DOHH2 (cell line): ENCODE measurements around the gene OTOF.
"Not testable (repeated sequence)": the region's sequence is repeated elsewhere in the genome, so short reads cannot be mapped to it uniquely, and the experiment has no call there.

Experiments
- H3F3A ChIP-seq: fragments of 200-600 bp; sonication (generic), shearing (Covaris generic); 2 replicates; pipeline ENCODE4 v1.6.0; 2016; ENCODE audit warnings: antibody characterized with exemption, mild to moderate bottlenecking; ENCODE audit not compliant: control insufficient read depth, insufficient read depth
- H3K27ac ChIP-seq: fragments of 200-600 bp; sonication (generic); 2 replicates; pipeline ENCODE4 v1.5.1; 2014; ENCODE audit warnings: low read depth, mild to moderate bottlenecking, low read length, moderate library complexity
- H3K27me3 ChIP-seq: fragments of 200-600 bp; sonication (generic); 2 replicates; pipeline ENCODE4 v1.6.1; 2014; ENCODE audit warnings: mild to moderate bottlenecking, low read length, mixed read lengths; ENCODE audit not compliant: control insufficient read depth
- H3K36me3 ChIP-seq: fragments of 200-600 bp; sonication (generic); 2 replicates; pipeline ENCODE4 v1.6.1; 2014; ENCODE audit warnings: mild to moderate bottlenecking, low read length, moderate library complexity, mixed read lengths; ENCODE audit not compliant: control insufficient read depth
- H3K4me1 ChIP-seq: fragments of 200-600 bp; sonication (generic); 2 replicates; pipeline ENCODE4 v1.6.1; 2014; ENCODE audit warnings: mild to moderate bottlenecking, low read length, mixed read lengths; ENCODE audit not compliant: control insufficient read depth
- H3K4me2 ChIP-seq: fragments of 200-600 bp; sonication (generic); 2 replicates; pipeline ENCODE4 v1.6.0; 2014; ENCODE audit warnings: mild to moderate bottlenecking, low read length, moderate library complexity
- H3K4me3 ChIP-seq: fragments of 200-600 bp; sonication (generic); 2 replicates; pipeline ENCODE4 v1.5.1; 2014; ENCODE audit warnings: mild to moderate bottlenecking, low read length, mixed read lengths
- H3K79me2 ChIP-seq: fragments of 200-600 bp; sonication (generic); 2 replicates; pipeline ENCODE4 v1.6.1; 2014; ENCODE audit warnings: mild to moderate bottlenecking, low read length, mixed read lengths; ENCODE audit not compliant: control insufficient read depth
- H3K9me2 ChIP-seq: fragments of 200-600 bp; sonication (generic); replicated peaks from 2 replicates; pipeline ENCODE4 v1.6.1; 2014; ENCODE audit warnings: mild to moderate bottlenecking, low read length, mixed read lengths; ENCODE audit not compliant: control insufficient read depth
- H3K9me3 ChIP-seq: fragments of 200-600 bp; sonication (generic); 2 replicates; pipeline ENCODE4 v1.6.1; 2014; ENCODE audit warnings: antibody characterized with exemption, low read length, mixed read lengths; ENCODE audit not compliant: control insufficient read depth, insufficient read depth
- H4K20me1 ChIP-seq: fragments of 200-600 bp; sonication (generic); 2 replicates; pipeline ENCODE4 v1.6.0; 2014; ENCODE audit warnings: low read depth, mild to moderate bottlenecking, antibody characterized with exemption, low read length, moderate library complexity; ENCODE audit not compliant: control insufficient read depth, insufficient read depth
- CTCF ChIP-seq: fragments of 200-600 bp; sonication (generic); IDR thresholded peaks from one replicate; pipeline ENCODE4 v1.5.1; 2014; ENCODE audit warnings: antibody characterized with exemption, mild to moderate bottlenecking, low read depth, low read length; ENCODE audit not compliant: poor library complexity, severe bottlenecking
- EZH2phosphoT487 ChIP-seq: fragments of 200-600 bp; sonication (generic); IDR thresholded peaks from 2 replicates; pipeline ENCODE4 v1.6.1; 2017; ENCODE audit warnings: borderline replicate concordance, mild to moderate bottlenecking, antibody characterized with exemption, low read length, moderate library complexity, mixed read lengths

The OTOF gene

GRCh38 chr2:26469955-26470354, 8.0 kb downstream of the OTOF start:
- H3K4me2 ChIP-seq, result no peak overlapping the region
- peaks cover 14% of the 10 kb centered on the region; the same call in 1 of the 2 replicates for H3K9me3 ChIP-seq
- H4K20me1 ChIP-seq, result no peaks in the 10 kb centered on the region
- no peaks in the 10 kb centered on the region for H3K36me3 ChIP-seq
- no peaks in the 10 kb centered on the region for H3K79me2 ChIP-seq
- H3F3A ChIP-seq, result no peaks in the 10 kb centered on the region
- no peaks in the 10 kb centered on the region for H3K4me1 ChIP-seq
- H3K27me3 ChIP-seq, result no peaks in the 10 kb centered on the region
- H3K9me2 ChIP-seq, result no peaks in the 10 kb centered on the region
- no peak for TF ChIP-seq CTCF
- TF ChIP-seq EZH2phosphoT487, result no peak
- H3K4me3 ChIP-seq, result no peak overlapping the region
- H3K27ac ChIP-seq, result no peak overlapping the region

GRCh38 chr2:26469092-26469710, 8.7 kb downstream of the OTOF start:
- no peaks in the 10 kb centered on the region for H3K27me3 ChIP-seq
- H4K20me1 ChIP-seq, result no peaks in the 10 kb centered on the region
- TF ChIP-seq EZH2phosphoT487 (no peak), CTCF (peak; percentile 83)
- H3K9me3 ChIP-seq, result peaks cover 14% of the 10 kb centered on the region; the same call in 1 of the 2 replicates
- H3K79me2 ChIP-seq, result no peaks in the 10 kb centered on the region
- no peak overlapping the region for H3K4me2 ChIP-seq
- no peak overlapping the region for H3K27ac ChIP-seq
- no peaks in the 10 kb centered on the region for H3K9me2 ChIP-seq
- no peaks in the 10 kb centered on the region for H3F3A ChIP-seq
- H3K4me1 ChIP-seq, result no peaks in the 10 kb centered on the region
- H3K4me3 ChIP-seq, result no peak overlapping the region
- H3K36me3 ChIP-seq, result no peaks in the 10 kb centered on the region

- not testable (repeated sequence) for H3K79me2 ChIP-seq, H3K4me2 ChIP-seq, H4K20me1 ChIP-seq, H3K36me3 ChIP-seq, H3K4me3 ChIP-seq, H3K27ac ChIP-seq, H3K9me2 ChIP-seq, H3F3A ChIP-seq, H3K4me1 ChIP-seq, H3K27me3 ChIP-seq
- peaks cover 14% of the 10 kb centered on the region; the same call in 1 of the 2 replicates for H3K9me3 ChIP-seq
Measured at GRCh38 chr2:26468544-26468943, 9.4 kb downstream of the OTOF start.

- TF ChIP-seq EZH2phosphoT487, result no peak
- no peak for TF ChIP-seq CTCF
Measured at GRCh38 chr2:26466662-26467310, 11.1 kb downstream of the OTOF start.

More at GRCh38 chr2:26466662-26467310, 11.1 kb downstream of the OTOF start:
- H3K27me3 ChIP-seq, result no peaks in the 10 kb centered on the region
- H4K20me1 ChIP-seq, result no peaks in the 10 kb centered on the region
- peaks cover 13% of the 10 kb centered on the region; the same call in 1 of the 2 replicates for H3K9me3 ChIP-seq
- H3K9me2 ChIP-seq, result no peaks in the 10 kb centered on the region
- H3K4me3 ChIP-seq, result no peak overlapping the region
- H3K4me2 ChIP-seq, result no peak overlapping the region
- H3K4me1 ChIP-seq, result no peaks in the 10 kb centered on the region
- no peaks in the 10 kb centered on the region for H3K79me2 ChIP-seq
- H3K36me3 ChIP-seq, result no peaks in the 10 kb centered on the region
- no peak overlapping the region for H3K27ac ChIP-seq
- no peaks in the 10 kb centered on the region for H3F3A ChIP-seq
